H1 (cell line): ENCODE measurements around the gene TLNRD1. TPM values are rescaled to one million over a fixed set of nuclear protein-coding genes. Genes with fewer than 3 reads are reported as not detected.

Source experiments
- ATF3 ChIP-seq: IDR thresholded peaks from 2 replicates; pipeline ENCODE4 v1.6.1; 2011; ENCODE audit warnings: low read depth, mild to moderate bottlenecking, low read length; ENCODE audit not compliant: insufficient read depth
- KDM4A ChIP-seq: IDR thresholded peaks from one replicate; pipeline ENCODE4 v1.7.1; 2012; ENCODE audit warnings: low read depth, mild to moderate bottlenecking, moderate library complexity, low read length, inconsistent platforms; ENCODE audit not compliant: severe bottlenecking
- TAF1 ChIP-seq: IDR thresholded peaks from 2 replicates; pipeline ENCODE4 v1.6.1; 2011; ENCODE audit warnings: mild to moderate bottlenecking, low read depth, low read length
- polyA plus RNA-seq, 7 experiments: library from polyadenylated mRNA; depleted of rRNA in 3 of 7; stranded (reverse) in 5 of 7; unstranded in 2 of 7; fragments of >200 nt in 5 of 7; fragments of 200-250 nt in 2 of 7; gene quantifications; 1 replicate in 5 of 7; 2 replicates in 1 of 7; 4 replicates in 1 of 7; pipeline versions ENCODE4 v1.2.1 to v1.2.3, GENCODE V29; 2011 to 2013; ENCODE audit warnings: missing spikeins in 2 of 7, mixed read lengths in 2 of 7
- total RNA-seq: library from RNA; stranded (reverse); fragmentation: NEBNext Ultra II Directional; extraction: Animal tissue kit (Norgen Biotek cat#: 25700); gene quantifications from 2 replicates; pipeline ENCODE4 v1.2.1, GENCODE V29; 2021
- TF ChIP-seq, protein P1 (sequence below): fragments of 300-600 bp; sonication (generic); IDR thresholded peaks from 2 replicates; pipeline ENCODE4 v1.7.1; 2012; ENCODE audit warnings: low read length, moderate library complexity, mild to moderate bottlenecking, inconsistent platforms; ENCODE audit not compliant: insufficient replicate concordance

The TLNRD1 gene
- total and polyA plus RNA-seq, 2 of the 8 experiments (the other 6 are each of a cell fraction or from before 2014, with no cell fraction given): 12.2 to 20.5 TPM

DNA sequence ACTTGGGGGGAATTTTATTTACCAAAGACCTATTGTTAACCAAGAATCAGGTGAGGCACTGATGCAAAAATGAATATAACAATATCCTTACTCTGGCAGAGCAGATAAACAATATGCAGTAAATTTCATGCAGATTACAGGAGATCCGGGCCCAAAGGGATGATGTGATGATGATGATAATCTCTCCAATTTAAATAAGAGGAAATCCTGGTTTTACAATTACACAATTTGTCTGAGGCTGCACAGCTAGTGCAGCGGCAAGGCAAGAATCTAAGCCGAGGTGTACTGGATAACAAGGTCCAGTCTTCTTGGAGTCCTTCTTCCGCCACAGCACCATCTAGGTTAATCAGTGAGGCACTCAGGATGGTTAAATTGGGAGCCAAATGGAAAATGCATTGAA, 8.7 kb upstream of the TLNRD1 start (continued):
- TF ChIP-seq, protein P1, sequence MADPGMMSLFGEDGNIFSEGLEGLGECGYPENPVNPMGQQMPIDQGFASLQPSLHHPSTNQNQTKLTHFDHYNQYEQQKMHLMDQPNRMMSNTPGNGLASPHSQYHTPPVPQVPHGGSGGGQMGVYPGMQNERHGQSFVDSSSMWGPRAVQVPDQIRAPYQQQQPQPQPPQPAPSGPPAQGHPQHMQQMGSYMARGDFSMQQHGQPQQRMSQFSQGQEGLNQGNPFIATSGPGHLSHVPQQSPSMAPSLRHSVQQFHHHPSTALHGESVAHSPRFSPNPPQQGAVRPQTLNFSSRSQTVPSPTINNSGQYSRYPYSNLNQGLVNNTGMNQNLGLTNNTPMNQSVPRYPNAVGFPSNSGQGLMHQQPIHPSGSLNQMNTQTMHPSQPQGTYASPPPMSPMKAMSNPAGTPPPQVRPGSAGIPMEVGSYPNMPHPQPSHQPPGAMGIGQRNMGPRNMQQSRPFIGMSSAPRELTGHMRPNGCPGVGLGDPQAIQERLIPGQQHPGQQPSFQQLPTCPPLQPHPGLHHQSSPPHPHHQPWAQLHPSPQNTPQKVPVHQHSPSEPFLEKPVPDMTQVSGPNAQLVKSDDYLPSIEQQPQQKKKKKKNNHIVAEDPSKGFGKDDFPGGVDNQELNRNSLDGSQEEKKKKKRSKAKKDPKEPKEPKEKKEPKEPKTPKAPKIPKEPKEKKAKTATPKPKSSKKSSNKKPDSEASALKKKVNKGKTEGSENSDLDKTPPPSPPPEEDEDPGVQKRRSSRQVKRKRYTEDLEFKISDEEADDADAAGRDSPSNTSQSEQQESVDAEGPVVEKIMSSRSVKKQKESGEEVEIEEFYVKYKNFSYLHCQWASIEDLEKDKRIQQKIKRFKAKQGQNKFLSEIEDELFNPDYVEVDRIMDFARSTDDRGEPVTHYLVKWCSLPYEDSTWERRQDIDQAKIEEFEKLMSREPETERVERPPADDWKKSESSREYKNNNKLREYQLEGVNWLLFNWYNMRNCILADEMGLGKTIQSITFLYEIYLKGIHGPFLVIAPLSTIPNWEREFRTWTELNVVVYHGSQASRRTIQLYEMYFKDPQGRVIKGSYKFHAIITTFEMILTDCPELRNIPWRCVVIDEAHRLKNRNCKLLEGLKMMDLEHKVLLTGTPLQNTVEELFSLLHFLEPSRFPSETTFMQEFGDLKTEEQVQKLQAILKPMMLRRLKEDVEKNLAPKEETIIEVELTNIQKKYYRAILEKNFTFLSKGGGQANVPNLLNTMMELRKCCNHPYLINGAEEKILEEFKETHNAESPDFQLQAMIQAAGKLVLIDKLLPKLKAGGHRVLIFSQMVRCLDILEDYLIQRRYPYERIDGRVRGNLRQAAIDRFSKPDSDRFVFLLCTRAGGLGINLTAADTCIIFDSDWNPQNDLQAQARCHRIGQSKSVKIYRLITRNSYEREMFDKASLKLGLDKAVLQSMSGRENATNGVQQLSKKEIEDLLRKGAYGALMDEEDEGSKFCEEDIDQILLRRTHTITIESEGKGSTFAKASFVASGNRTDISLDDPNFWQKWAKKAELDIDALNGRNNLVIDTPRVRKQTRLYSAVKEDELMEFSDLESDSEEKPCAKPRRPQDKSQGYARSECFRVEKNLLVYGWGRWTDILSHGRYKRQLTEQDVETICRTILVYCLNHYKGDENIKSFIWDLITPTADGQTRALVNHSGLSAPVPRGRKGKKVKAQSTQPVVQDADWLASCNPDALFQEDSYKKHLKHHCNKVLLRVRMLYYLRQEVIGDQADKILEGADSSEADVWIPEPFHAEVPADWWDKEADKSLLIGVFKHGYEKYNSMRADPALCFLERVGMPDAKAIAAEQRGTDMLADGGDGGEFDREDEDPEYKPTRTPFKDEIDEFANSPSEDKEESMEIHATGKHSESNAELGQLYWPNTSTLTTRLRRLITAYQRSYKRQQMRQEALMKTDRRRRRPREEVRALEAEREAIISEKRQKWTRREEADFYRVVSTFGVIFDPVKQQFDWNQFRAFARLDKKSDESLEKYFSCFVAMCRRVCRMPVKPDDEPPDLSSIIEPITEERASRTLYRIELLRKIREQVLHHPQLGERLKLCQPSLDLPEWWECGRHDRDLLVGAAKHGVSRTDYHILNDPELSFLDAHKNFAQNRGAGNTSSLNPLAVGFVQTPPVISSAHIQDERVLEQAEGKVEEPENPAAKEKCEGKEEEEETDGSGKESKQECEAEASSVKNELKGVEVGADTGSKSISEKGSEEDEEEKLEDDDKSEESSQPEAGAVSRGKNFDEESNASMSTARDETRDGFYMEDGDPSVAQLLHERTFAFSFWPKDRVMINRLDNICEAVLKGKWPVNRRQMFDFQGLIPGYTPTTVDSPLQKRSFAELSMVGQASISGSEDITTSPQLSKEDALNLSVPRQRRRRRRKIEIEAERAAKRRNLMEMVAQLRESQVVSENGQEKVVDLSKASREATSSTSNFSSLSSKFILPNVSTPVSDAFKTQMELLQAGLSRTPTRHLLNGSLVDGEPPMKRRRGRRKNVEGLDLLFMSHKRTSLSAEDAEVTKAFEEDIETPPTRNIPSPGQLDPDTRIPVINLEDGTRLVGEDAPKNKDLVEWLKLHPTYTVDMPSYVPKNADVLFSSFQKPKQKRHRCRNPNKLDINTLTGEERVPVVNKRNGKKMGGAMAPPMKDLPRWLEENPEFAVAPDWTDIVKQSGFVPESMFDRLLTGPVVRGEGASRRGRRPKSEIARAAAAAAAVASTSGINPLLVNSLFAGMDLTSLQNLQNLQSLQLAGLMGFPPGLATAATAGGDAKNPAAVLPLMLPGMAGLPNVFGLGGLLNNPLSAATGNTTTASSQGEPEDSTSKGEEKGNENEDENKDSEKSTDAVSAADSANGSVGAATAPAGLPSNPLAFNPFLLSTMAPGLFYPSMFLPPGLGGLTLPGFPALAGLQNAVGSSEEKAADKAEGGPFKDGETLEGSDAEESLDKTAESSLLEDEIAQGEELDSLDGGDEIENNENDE: no peak
- no peak for TF ChIP-seq KDM4A
- TF ChIP-seq ATF3: no peak
- TF ChIP-seq TAF1: no peak
